Dendritic cell treated with granulocyte-macrophage colony-stimulating factor and Interleukin-4, amounts not matched to agents 40 ng/mL and 50 ng/mL, for 4 days (primary cell): ENCODE results near the gene PARP15.
A peak's percentile ranks its signal among the peaks of the same experiment; 100 is the strongest.
"Not testable (repeated sequence)": the region's sequence is repeated elsewhere in the genome, so short reads cannot be mapped to it uniquely, and the experiment has no call there.

Source experiments
- H3K27ac Mint-ChIP-seq: one replicate; pipeline ENCODE4 v1.8.0; 2022; ENCODE audit warnings: mild to moderate bottlenecking, mixed read lengths
- H3K27me3 Mint-ChIP-seq: one replicate; pipeline ENCODE4 v1.8.0; 2022; ENCODE audit warnings: mild to moderate bottlenecking, mixed read lengths
- H3K36me3 Mint-ChIP-seq: one replicate; pipeline ENCODE4 v1.8.0; 2022; ENCODE audit warnings: low read depth, mixed read lengths
- H3K4me1 Mint-ChIP-seq: one replicate; pipeline ENCODE4 v1.8.0; 2022; ENCODE audit warnings: low read depth, mixed read lengths
- H3K4me3 Mint-ChIP-seq: one replicate; pipeline ENCODE4 v1.8.0; 2022; ENCODE audit warnings: mild to moderate bottlenecking, moderate library complexity, mixed read lengths
- H3K9me3 Mint-ChIP-seq: one replicate; pipeline ENCODE4 v1.8.0; 2022; ENCODE audit warnings: mixed read lengths
- intact Hi-C: fragments of 100-400 bp; cut with micrococcal nuclease; formaldehyde crosslinking; loops from one replicate; pipeline ENCODE4 v1.15.0; 2022

The PARP15 gene

GRCh38 chr3:122642935-122643334, 65.5 kb downstream of the PARP15 start:
- intact Hi-C loops: no loop called here
- H3K9me3 Mint-ChIP-seq: no peaks in the 10 kb centered on the region
- no peak overlapping the region for H3K4me3 Mint-ChIP-seq
- peaks cover 20% of the 10 kb centered on the region for H3K4me1 Mint-ChIP-seq
- no peak overlapping the region for H3K27ac Mint-ChIP-seq
- H3K36me3 Mint-ChIP-seq: no peaks in the 10 kb centered on the region
- H3K27me3 Mint-ChIP-seq: no peaks in the 10 kb centered on the region

GRCh38 chr3:122646146-122646988, 68.9 kb downstream of the PARP15 start:
- intact Hi-C loops: no loop called here
- H3K27ac Mint-ChIP-seq: peak overlapping the region; percentile 35
- no peaks in the 10 kb centered on the region for H3K36me3 Mint-ChIP-seq
- H3K4me1 Mint-ChIP-seq: peaks cover 20% of the 10 kb centered on the region
- peaks cover 2% of the 10 kb centered on the region for H3K27me3 Mint-ChIP-seq
- no peak overlapping the region for H3K4me3 Mint-ChIP-seq
- no peaks in the 10 kb centered on the region for H3K9me3 Mint-ChIP-seq

- H3K36me3 Mint-ChIP-seq, H3K9me3 Mint-ChIP-seq, H3K4me3 Mint-ChIP-seq, H3K4me1 Mint-ChIP-seq, H3K27ac Mint-ChIP-seq, H3K27me3 Mint-ChIP-seq, intact Hi-C loops: not testable (repeated sequence)
Observed at GRCh38 chr3:122651233-122651907, 73.9 kb downstream of the PARP15 start.

- H3K9me3 Mint-ChIP-seq, H3K36me3 Mint-ChIP-seq, H3K27me3 Mint-ChIP-seq, intact Hi-C loops, H3K27ac Mint-ChIP-seq, H3K4me1 Mint-ChIP-seq, H3K4me3 Mint-ChIP-seq: not testable (repeated sequence)
Observed at GRCh38 chr3:122651962-122652361, 74.5 kb downstream of the PARP15 start.

GRCh38 chr3:122658336-122658735, 80.9 kb downstream of the PARP15 start:
- H3K27ac Mint-ChIP-seq, H3K4me3 Mint-ChIP-seq, H3K36me3 Mint-ChIP-seq, intact Hi-C loops, H3K27me3 Mint-ChIP-seq: not testable (repeated sequence)
- Mint-ChIP-seq H3K9me3 (peaks cover 15% of the 10 kb centered on the region), H3K4me1 (peaks cover 11% of the 10 kb centered on the region)

GRCh38 chr3:122660297-122660974, 83.0 kb downstream of the PARP15 start:
- Mint-ChIP-seq H3K36me3 (no peaks in the 10 kb centered on the region), H3K4me1 (peaks cover 11% of the 10 kb centered on the region), H3K27ac (no peak overlapping the region), H3K9me3 (peaks cover 15% of the 10 kb centered on the region), H3K27me3 (no peaks in the 10 kb centered on the region), H3K4me3 (no peak overlapping the region)
- intact Hi-C loops: no loop called here

- H3K36me3 Mint-ChIP-seq: no peaks in the 10 kb centered on the region
- H3K27ac Mint-ChIP-seq: peak overlapping the region; percentile 53
- H3K4me3 Mint-ChIP-seq: no peak overlapping the region
- no peaks in the 10 kb centered on the region for H3K27me3 Mint-ChIP-seq
- peaks cover 15% of the 10 kb centered on the region for H3K9me3 Mint-ChIP-seq
- H3K4me1 Mint-ChIP-seq: peaks cover 11% of the 10 kb centered on the region
- intact Hi-C loops: no loop called here
Observed at GRCh38 chr3:122661633-122662032, 84.2 kb downstream of the PARP15 start.

GRCh38 chr3:122662505-122662904, 85.1 kb downstream of the PARP15 start:
- Mint-ChIP-seq H3K27me3 (no peaks in the 10 kb centered on the region), H3K27ac (no peak overlapping the region), H3K9me3 (peaks cover 15% of the 10 kb centered on the region), H3K36me3 (no peaks in the 10 kb centered on the region), H3K4me3 (no peak overlapping the region), H3K4me1 (peaks cover 11% of the 10 kb centered on the region)
- intact Hi-C loops: no loop called here

GRCh38 chr3:122665226-122665786, 87.9 kb downstream of the PARP15 start:
- Mint-ChIP-seq H3K4me1 (peaks cover 11% of the 10 kb centered on the region), H3K4me3 (no peak overlapping the region), H3K27ac (no peak overlapping the region), H3K36me3 (no peaks in the 10 kb centered on the region), H3K27me3 (no peaks in the 10 kb centered on the region), H3K9me3 (peaks cover 14% of the 10 kb centered on the region)
- intact Hi-C loops: no loop called here

- no peak overlapping the region for H3K27ac Mint-ChIP-seq
- intact Hi-C loops: no loop called here
- H3K4me3 Mint-ChIP-seq: no peak overlapping the region
- H3K4me1 Mint-ChIP-seq: peaks cover 11% of the 10 kb centered on the region
- H3K36me3 Mint-ChIP-seq: no peaks in the 10 kb centered on the region
- peaks cover 8% of the 10 kb centered on the region for H3K9me3 Mint-ChIP-seq
- H3K27me3 Mint-ChIP-seq: no peaks in the 10 kb centered on the region
Observed at GRCh38 chr3:122665881-122666280, 88.4 kb downstream of the PARP15 start.

GRCh38 chr3:122668930-122669730, 91.7 kb downstream of the PARP15 start:
- Mint-ChIP-seq H3K4me3 (no peak overlapping the region), H3K27ac (no peak overlapping the region), H3K4me1 (no peaks in the 10 kb centered on the region), H3K9me3 (peaks cover 3% of the 10 kb centered on the region), H3K36me3 (no peaks in the 10 kb centered on the region), H3K27me3 (no peaks in the 10 kb centered on the region)
- intact Hi-C loops: no loop called here

GRCh38 chr3:122671553-122671952, 94.1 kb downstream of the PARP15 start:
- Mint-ChIP-seq H3K4me3 (no peak overlapping the region), H3K27me3 (no peaks in the 10 kb centered on the region), H3K9me3 (peaks cover 10% of the 10 kb centered on the region), H3K4me1 (no peaks in the 10 kb centered on the region), H3K36me3 (no peaks in the 10 kb centered on the region), H3K27ac (no peak overlapping the region)
- intact Hi-C loops: loop anchor here (10.0 kb wide), 1 partner anchor 287 kb away; the partner anchor contains the start of genes FAM162A and MIX23

- Mint-ChIP-seq H3K27me3 (no peaks in the 10 kb centered on the region), H3K9me3 (peaks cover 10% of the 10 kb centered on the region), H3K4me3 (no peak overlapping the region), H3K4me1 (peaks cover 15% of the 10 kb centered on the region), H3K36me3 (no peaks in the 10 kb centered on the region), H3K27ac (no peak overlapping the region)
- intact Hi-C loops: loop anchor here (10.0 kb wide), 1 partner anchor 290 kb away; the partner anchor contains the start of genes FAM162A and MIX23
Observed at GRCh38 chr3:122674339-122674738, 96.9 kb downstream of the PARP15 start.
